DMS153 treated with DMSO at 0.1 percent for 48 hours (cell line): ENCODE data around the gene CDK14.
"Not testable (repeated sequence)": the region's sequence is repeated elsewhere in the genome, so short reads cannot be mapped to it uniquely, and the experiment has no call there.

Experiments
- DNase-seq: peaks from one replicate; lab custom pipeline; 2025; ENCODE audit not compliant: unreplicated experiment; lab: John Stamatoyannopoulos, UW

CDK14 gene

DNA sequence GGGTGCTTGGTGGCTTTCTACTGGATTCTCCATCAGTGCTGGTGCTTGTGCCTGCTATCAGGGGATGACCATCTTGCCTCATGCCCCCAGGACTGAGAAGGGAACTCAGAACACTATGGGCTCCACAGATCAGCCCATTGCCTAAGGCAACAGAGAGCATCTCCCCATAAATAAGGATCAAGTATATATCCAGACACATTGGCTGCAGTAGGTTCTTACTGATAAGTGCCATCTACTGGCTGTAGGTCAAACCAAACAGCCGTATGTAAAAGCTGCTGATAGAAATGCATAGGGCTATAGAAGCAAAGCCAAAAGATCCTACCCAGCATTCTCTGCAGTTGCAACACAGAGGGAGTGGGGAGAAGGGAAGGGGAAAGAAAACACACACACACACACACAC, 153.7 kb downstream of the CDK14 start:
- DNase-seq, result no peak

DNA sequence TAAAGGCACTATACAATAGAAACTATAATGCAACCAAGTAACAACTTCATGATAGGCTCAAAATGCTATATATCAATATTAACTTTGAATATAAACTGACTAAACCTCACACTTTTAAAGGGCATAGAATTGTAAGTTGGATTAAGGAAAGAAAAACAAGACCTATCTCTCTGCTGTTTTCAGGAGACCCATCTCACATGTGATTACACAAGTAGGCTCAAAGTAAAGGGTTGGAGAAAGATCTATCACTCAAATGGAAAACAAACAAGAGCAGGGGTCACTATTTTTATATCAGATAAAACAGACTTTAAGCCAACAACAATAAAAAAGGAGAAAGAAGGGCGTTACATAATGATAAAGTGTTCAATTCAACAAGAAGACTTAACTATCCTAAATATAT, 155.5 kb downstream of the CDK14 start:
- no peak for DNase-seq

DNA sequence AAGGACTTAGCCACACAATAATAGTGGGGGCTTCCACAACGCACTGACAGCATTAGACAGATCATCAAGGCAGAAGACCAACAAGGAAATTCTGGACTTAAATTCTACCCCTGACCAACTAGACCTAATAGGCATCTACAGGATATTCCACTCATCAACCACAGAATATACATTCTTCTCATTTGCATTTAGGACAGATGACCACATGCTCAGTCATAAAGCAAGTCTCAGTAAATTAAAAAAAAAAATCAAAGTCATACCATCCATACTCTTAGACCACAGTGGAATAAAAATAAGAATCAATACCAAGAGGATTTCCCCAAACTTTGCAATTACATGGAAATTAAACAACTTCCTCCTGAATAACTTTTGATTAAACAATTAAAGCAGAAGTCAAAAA, 155.9 kb downstream of the CDK14 start:
- DNase-seq, result no peak

DNA sequence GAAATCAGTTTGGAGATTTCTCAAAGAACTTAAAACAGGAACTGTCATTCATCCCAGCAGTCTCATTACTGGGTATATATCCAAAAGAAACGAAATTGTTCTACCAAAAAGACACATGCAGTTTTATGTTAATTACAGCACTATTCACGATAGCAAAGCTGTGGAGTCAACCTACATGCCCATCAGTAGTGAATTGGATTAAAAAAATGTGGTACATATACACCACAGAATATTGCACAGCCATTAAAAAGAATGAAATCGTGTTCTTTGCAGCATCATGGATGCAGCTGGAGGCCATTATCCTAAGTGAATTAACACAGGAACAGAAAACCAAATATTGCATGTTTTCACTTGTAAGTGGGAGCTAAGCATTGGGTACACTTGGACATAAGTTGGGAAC, 158.9 kb downstream of the CDK14 start:
- no peak for DNase-seq

DNA sequence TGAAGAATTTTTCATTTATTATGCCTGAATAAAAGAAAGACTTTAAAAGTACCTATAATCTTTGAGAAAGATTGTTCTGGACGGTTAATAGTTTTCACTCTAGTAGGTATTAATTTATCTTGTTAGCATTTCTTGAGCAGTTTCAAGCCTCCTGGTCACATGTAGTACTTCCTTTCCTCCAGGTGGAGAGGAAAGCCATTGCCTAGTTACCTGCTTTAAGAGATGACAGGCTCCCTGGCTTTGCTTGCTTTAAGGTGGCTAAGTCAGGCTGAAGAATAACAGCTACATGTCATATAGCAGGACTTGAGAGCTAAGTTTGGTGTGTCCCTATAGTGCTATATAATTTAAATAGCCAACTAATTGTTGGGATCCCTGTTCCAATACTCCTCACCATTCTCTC, 160.2 kb downstream of the CDK14 start:
- no peak for DNase-seq

DNA sequence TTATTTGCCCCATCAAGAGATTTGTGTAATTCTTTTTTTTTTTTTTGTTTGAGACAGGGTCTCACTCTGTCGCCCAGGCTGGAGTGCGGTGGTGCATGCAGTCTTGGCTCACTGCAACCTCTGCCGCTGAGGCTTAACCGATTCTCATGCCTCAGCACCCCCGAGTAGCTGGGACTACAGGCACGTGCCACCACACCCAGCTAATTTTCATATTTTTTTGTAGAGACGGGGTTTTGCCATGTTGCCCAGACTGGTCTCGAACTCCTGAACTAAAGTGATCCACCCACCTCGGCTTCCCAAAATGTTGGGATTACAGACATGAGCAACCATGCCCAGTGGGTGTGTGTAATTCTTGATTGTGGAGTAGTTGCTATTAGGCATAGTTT, 161.4 kb downstream of the CDK14 start:
- not testable (repeated sequence) for DNase-seq

DNA sequence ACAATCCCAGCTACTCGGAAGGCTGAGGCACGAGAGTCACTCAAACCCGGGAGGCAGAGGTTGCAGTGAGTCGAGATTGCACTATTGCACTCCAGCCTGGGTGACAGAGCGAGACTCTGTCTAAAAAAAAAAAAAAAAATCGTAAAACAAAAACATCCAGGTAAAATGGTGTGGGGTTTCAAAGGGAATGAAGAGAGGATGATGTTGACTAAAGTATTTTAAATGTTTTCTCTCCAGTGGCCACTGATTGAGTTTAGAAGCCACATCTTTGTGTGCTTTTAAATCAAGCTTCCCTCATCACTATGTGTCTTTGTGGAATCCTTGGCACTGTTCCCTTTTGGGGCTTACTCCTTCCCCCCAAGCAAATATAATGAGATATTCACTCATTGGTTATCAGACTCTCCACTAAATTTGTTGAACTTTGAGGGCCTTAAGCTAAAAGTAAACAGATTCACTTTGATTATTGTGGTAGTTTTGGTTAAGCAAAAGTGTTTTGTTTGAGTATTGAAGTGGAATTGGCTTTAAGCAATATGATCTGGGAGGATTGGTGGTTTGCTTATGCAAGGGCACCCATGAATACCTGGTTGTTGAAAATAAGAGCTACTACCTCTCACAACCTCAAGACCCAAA, 162.9 kb downstream of the CDK14 start:
- no peak for DNase-seq

DNA sequence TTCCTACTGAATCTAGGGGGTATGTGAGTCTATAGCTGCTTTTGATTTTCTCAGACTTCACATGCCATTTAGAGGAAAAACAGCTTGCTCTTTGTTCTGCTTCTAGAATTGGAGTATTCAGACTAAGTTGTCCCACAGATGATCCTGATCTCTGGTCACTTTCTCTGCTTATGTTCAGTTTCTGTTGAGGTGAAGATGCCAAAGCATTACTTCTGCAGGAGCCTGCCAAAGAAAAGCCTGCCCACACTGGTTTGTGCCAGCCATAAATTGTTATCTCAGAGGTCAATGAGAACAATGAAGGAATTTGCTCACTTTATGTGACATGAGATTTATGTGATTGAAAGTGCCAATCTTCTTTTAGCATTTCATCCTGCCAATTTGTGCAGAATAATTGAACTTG, 163.6 kb downstream of the CDK14 start:
- no peak for DNase-seq

DNA sequence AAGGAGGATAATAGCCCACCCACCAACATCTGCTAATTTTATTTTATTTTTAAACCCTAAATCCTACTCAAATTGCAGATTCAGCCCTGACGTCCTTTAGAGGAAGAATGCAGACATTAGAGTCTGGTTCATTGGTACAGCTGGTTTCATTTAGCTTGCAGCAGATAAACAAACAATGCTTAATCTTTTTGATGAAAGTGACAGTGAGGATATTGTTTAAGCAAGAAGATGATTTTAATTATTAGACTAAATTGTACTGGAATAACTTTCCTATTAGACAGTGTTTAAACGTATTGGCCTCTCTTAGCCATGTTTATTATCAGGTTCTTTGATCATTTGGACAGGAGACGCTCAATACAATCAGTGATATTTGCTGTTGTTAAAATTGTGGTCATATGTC, 164.8 kb downstream of the CDK14 start:
- DNase-seq, result no peak

DNA sequence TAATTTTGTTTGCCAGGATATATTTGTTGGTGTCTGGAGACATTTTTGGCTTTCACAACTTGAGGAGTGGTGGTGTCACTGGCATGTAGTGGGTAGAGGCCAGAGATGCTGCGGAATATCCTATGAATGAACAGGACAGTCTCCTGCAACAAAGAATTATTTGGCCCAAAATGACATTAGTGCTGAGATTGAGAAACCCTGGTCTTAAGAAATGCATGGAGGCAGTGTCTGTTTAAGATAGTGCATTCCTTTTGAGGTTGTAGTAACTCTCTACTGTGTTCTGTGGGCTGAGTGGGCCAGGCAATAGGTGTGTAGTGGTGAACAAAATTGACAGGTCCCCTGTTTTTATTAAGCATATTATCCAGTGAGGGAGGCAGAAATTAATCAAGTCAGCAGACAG, 165.5 kb downstream of the CDK14 start:
- no peak for DNase-seq

DNA sequence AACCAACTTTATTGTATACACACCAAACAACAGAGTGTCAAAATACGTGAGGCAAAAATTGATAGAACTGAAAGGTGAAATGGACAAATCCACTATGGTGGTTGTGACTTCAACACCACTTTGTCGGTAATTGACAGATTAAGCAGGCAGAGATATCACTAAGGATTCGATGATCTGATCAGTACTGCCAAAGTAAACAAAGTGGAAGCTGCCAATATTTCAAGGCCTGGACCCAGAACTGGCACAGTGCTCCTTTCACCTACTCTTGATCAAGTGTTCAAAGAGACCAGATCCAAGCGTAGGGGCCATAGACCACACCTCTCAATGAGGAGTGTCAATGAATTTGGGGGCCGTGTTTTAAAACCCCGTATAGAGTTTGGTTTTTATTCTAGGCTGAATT, 167.0 kb downstream of the CDK14 start:
- no peak for DNase-seq

DNA sequence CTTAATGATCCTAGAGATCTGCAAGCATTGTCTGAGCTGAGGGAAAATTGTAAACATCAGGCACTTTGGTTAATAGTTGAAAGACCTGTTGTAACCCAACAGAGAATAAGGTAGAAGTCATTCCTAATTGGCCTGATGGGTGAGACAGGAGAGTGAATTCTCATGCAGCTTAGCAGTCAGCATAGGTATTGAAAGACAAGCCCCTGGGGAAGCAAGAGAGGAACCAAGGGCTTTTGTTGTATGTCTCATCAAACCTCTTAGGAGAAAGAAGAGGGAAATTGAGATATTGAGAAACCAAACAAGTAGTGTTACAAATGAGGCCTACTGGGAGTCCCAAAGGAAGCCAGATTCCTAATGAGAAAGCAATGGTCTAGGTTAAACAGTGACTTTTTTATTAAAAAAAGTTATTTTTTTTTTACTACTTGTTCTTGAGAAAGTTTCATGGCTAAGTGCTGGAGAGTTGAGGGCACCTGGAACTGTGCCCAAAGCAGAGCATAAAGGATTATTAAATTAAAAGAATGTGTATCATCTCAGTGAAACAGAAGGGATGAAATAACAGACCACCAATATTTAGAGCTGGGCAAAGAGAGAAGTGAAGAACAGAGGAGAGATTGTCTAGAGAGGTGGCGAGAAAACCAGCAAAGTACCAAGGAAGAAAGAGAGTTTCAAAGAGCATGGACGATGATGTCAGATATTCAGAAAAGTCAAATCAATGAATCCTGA, 168.9 kb downstream of the CDK14 start:
- DNase-seq, result no peak

DNA sequence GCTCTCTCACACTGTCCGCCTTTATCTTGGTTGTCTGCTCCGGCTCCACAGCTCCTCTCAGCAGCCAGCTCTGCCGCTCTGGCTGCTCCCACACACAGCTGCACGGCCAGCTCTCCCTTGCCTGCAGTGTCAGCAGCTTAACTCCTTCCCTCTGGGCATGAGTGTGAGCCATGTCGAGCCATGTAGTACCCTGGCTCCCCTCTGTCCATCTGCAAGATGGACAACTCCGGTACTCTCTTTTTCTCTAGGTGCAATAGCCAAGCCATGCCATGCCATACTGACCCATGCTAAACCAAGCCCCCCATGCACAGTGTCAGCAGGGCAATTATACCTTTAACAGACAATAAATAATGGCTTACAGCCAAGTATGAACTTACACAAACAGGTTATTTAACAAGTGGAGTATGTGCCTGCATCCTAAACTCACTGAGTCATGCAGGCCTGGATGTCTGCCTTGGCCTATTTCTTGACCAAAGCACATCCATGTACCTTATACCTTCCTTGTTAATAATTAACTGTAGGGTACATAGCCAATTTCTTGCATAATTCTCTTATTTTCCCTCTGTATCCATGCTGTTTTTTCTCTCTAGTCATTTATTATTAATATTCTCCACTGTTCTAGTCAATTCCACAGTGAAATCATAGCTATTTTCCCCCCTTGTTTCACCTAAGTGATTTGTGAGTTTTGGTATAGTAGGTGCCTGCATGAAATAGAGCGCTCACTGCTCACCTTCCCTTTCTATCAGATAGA, 170.9 kb downstream of the CDK14 start:
- no peak for DNase-seq

DNA sequence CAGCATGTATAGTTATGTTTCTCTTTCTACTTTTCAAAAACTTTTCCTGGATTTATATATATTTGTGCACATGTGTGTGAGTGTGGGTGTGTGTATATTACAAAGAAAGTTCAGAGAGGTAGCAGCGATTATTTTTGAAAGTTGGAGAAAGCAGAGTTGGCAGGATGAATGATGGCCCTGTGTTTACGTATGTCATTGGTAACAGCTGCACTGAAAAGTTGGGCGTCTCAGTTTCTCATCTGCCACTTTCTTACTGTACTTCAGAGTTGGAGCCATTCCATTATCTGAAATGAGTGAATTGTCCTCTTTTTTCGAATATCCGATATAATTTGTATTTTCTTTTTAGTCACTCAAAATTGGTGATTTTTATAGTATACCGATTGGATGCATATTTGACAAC, 172.2 kb downstream of the CDK14 start:
- no peak for DNase-seq

DNA sequence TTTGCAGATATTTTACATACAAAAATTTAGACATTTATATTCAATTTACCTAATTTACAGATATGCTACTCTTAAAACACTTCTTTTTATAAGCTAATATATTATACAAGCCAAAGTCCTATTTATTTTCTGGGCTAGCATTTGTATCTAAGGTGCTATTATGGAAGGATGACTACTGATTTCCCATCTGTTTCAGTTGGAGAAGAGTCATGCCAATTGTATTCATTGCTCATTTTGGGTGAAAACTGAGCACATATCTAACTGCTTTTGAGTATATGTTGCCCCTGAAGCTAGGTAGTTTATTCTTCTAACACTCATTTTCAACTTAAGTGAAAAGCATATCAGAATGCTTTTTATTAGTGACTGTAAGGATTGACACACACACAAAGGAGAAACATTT, 172.9 kb downstream of the CDK14 start:
- no peak for DNase-seq

DNA sequence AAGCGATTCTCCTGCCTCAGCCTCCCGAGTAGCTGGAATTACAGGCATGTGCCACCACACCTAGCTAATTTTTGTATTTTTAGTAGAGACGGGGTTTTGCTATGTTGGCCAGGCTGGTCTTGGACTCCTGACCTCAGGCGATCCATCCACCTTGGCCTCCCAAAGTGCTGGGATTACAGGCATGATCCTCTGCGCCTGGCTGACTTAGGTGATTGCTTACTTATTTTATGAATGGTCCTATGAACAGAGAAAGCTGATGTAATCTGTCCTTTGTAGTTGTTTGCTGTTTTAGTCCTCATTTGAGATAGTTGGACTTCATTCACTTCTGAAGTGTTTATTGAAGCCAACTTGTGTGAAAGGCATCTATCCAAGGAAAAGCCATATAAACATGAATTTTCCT, 173.4 kb downstream of the CDK14 start:
- not testable (repeated sequence) for DNase-seq

DNA sequence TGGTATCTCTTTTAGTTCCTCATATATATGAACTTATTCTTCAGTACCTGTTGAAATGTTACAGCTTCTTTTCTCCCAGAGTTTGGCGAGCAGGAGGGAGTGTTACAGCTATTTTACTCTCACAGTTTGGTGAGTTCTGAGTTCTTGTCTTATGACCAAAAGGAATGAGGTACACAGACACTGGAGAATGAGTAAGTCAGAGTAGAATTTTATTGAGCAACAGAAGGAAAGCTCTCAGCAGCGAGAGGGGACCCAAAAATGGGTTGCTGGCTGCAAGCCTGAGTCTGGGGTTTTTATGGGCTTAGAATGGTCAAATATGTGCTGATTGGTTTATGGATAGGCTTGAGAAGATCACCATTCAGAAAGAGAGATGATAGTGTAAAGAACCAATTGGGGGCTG, 175.2 kb downstream of the CDK14 start:
- no peak for DNase-seq

DNA sequence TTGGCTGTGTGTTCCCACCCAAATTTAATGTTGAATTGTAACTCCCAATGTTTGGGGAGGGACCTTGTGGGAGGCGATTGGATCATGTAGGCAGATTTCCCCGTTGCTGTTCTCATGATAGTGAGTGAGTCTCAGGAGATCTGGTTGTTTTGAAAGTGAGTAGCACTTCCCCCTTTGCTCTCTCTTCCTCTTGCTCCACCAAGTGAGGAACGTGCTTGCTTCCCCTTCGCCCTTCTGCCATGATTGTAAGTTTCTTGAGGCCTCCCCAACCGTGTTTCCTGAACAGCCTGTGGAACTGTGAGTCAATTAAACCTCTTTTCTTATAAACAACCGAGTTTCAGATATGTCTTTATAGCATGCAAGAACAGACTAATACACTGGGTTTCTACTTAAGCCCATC, 176.3 kb downstream of the CDK14 start:
- no peak for DNase-seq

DNA sequence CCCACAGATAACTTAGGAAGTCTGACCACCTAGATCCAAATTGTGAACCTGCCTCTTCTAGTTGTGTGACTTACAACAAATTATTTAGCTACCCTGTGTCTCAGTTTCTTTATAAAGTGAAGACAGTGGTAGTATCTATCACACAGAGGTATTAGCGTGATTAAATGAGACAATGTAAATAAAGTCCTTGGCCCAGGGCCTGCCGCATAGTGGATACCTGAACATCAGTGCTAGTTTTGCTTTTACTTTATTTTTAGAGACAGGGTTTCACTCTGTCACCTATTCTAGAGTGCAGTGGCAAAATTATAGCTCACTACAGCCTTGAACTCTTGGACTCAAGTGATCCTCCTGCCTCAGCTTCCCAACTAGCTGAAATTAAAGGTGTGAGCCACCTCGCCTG, 177.1 kb downstream of the CDK14 start:
- no peak for DNase-seq

DNA sequence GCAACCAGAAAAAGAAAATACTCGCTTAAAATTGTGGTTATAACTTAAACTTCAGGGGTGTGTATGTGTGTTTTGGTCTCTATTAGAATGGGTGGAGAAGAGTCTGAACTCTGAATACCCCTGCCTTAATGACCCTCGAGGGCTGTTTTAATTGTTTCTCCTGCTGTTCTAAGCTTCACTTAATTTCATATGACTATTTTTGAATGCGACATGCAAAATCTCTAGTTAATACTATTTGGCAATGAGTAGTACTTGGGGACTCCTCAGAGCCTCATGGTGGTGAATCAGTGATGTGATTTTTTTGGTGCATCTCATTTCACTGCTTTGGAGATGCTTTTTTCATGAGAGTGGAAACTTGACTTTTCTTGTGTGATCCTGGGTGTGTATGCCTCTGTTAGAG, 178.6 kb downstream of the CDK14 start:
- DNase-seq, result no peak

DNA sequence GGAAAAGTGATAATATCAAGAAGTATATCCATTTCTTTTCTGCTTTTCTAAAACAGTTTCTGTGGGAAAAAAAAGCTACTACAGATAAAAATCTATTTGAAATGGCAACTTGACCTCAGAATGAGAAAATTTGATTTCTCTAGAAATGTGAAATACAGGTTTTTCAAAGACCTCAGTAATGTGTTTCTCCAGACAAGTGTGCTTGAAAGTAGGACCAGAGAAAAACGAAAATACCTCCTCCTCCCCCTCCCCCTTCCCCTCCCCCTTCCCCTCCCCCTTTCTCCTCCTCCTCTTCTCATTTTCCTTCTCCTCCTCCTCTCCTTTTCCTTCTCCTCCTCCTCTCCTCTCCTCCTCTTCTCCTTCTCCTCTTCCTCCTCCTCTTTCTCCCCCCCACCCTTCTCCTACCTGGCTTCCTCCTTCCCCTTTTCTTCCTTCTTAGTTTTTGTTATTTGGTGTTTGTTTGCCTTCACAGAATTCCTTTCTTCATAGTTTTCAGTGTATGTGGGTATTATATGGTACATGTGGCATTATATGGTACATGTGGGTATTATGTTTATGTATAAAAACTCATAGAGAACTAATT, 179.4 kb downstream of the CDK14 start:
- no peak for DNase-seq

DNA sequence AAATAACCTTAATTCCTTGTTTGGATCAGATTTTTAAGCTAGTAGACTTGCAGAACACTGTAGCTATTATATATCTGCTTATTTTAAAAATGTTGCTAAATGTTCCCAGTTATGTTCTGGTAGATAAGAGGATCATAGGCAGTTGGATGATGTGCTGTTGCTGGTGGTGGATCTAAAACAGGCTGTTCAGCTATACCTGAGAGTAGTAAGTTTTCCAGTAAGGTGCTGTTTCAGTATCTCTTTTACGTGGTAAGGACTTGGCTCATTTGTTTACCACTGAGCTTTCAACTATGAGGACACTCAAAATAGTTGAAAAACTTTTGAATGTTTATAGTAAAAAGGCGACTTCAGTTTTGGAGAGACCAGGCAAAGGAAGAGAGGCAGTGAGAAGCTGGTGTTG, 180.9 kb downstream of the CDK14 start:
- no peak for DNase-seq
